Hematopoietic multipotent progenitor cell treated with erythropoietin and hydrocortisone succinate and interleukin-3 and kit ligand, for 17 days (in vitro differentiated cells): ENCODE measurements around the gene CD53.
"Not testable (repeated sequence)": the region's sequence is repeated elsewhere in the genome, so short reads cannot be mapped to it uniquely, and the experiment has no call there.

Experiments used
- DNase-seq: peaks from one replicate; pipeline ENCODE4 v3.0.0-alpha.2; 2015; ENCODE audit warnings: low spot score

Gene CD53

DNA sequence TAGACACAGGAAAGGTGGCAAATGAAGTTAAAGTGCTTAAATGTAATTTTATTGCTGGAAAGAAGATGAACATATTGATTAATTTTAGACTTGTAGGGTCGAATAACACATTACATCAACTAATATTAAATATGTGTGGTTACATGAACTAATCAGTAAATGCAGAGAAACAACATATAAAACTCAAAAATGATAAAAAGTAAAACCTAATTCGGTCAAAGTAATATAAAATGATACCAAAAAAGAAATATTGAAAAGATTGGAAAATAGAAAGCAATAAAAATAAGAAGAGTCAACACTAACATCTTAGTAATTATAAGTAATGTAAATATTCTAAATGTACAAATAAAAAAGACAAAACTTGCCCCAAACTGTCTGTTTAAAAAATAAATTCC, 43.3 kb downstream of the CD53 start:
- DNase-seq: no peak

DNA sequence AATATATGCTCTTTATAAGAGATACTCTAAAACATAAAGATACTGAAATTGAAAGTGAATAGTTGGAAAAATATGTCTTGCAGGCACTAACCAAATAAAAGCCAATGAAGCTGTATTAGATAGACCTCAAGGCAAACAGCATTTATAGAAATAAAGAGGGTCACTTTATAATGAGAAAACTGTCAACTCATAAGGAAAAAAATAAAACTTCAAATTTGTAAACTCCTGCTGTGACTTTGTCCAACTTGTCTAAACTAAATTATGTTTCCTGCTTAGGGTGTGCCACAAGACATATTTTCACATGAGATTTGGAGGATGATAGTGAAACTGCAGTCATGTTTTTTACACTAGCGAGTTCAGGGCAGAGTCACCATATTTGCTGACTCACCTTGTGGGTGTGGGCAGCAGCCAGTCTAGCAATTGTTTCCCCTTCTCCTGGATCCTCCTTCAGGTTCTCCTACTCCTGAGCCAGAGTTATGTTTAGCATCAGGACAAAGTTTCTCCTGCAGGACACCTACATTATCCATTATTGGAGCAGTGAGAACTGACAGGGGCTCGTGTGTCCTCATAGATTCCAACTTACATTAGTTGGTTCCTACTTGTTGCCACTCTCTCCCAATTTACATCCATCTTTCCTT, 43.8 kb downstream of the CD53 start:
- DNase-seq: peak; percentile 77

DNA sequence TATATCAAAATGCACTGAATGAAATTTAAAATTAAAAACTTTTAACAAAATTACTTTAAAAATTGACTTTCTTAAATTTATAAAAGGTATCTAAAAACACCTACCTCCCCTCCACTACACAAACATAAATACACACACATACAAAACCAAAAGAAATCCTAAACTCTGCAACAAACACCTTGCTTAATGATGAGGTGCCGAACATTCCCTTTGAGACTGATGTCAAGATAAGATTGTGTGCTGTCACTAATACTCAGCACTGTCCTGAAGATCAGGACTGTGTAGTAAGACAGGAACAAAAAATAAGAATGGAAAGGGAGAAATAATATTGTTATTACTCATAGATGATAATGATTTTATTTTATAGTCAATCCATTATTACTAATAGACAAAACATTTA, 45.1 kb downstream of the CD53 start:
- DNase-seq: no peak

DNA sequence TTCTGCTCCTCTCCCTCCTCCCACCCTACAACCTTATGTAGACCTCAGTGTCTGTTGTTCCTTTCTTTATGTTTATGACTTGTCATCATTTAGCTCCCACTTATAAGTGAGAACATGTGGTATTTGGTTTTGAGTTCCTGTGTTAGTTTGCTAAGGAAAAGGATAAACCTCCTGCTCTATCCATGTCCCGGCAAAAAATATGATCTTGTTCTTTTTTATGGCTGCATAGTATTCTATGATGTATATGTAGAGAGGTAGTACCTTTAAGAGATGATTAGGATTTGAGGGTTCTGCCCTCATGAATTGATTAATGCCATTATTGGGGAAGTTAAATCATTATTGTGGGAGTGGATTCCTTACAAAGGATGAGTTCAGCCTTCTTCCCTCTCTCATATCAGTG, 49.0 kb downstream of the CD53 start:
- DNase-seq: no peak

DNA sequence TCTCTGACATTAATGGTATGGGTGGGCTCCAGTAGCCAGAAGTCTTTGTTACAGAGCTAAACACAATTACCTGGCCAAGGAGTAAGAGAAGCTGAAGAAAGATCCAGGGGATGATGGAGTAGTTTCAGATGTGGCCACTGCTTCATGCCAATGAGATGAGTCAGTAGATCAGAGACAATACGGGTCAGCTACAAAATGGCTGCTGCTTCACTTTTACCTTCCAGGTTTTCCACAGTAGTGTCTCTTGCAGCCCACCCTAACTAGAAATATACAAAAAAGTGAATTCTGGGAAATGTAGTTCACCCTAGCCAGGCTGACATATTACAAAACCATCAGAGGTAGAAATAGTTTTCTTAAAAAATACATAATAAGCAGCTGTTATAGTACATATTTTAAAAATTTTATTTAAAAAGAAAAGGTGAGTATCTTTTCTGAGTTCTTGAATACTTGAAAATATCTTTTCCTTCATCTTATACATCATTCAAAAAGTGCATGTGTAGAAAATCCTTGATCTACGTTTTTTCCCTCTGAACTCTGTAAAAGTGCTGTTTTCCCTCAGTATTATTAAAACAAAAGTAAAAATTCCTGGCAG, 54.6 kb downstream of the CD53 start:
- no peak for DNase-seq

DNA sequence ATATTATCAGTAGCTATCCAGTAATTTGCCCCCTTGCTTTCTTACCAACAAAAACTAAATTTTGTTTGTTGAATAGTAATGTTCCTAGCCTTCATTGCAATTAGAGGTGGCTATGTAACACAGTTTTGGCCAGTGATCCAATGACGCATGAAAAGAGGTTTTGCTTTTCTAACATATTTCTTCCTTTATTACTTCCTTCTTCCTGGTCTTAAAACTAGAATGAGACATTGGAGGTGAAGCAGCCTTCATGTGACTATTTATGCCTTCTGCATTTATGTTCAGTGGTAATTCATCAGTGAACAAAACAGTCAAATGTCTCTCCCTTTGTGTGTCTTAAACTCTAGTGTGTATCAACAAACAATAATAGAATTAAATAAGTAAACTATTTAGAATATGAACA, 55.2 kb downstream of the CD53 start:
- DNase-seq: no peak

DNA sequence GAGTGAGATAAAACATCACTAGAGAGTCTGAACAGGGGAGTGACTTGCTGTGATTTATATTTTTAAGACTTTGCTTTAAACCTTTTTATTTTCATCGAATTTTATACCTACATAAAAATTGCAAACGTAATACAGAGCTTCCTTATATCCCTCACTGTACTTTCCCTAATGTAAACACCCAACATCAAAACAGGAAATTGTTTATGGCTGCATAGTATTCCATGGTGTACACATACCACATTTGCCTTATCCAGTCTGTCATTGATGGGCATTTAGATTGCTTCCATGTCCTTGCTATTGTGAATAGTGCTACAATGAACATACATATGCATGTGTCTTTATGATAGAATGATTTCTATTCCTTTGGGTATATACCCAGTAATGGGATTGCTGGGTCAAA, 56.0 kb downstream of the CD53 start:
- DNase-seq: no peak

DNA sequence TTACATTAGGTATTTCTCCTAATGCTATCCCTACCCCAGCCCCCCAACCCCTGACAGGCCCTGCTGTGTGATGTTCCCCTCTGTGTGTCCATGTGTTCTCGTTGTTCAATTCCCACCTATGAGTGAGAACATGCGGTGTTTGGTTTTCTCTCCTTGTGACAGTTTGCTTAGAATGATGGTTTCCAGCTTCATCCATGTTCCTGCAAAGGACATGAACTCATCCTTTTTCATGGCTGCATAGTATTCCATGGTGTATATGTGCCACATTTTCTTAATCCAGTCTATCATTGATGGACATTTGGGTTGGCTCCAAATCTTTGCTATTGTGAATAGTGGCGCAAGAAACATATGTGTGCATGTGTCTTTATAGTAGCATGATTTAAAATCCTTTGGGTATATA, 58.1 kb downstream of the CD53 start:
- DNase-seq: not testable (repeated sequence)

DNA sequence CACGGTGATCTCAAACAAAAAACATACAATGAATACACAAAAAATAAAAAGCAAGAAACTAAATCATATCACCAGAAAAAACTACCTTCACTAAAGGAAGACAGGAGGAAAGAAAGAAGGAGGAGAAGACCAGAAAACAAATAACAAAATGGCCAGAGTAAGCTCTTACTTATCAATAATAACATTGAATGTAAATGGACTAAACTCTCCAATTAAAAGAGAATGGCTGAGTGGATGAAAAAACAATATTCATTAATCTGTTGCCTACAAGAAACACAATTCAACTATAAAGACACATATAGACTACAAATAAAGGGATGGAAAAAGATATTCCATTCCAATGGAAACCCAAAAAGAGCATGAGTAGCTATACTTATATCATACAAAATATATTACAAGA, 63.6 kb downstream of the CD53 start:
- no peak for DNase-seq

DNA sequence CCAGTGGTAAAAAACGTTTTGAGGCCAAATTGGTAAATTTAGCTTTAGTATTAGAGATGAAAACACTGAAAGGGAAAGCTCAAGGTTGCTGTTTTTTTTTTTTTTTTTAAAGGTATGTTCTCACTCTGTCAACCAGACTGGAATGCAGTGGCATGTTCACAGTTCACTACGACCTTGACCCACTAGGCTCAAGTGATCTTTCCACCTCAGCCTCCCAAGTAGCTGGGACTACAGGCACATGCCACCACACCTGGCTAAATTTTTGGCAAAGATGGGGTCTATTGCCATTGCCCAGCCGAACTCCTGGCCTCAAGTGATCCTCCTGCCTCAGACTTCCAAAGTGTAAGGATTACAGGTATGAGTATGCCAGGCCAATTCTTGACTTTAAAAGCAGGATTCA, 71.9 kb downstream of the CD53 start:
- DNase-seq: no peak

DNA sequence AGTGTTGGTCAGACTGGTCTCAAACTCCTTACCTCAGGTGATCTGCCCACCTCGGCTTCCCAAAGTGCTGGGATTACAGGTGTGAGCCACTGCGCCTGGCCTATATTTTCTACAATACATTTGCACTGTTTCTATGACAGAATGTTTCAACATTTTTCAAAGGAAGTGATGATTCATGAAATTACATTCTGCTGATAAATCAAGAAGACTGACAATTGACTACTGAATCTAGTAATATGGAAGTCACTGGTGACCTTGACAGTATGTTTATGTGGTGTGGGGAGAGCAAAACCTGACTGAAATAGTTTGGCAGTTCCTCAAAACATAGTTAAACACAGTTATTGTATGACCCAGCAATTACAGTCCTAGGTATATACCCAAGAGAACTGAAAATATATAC, 72.7 kb downstream of the CD53 start:
- no peak for DNase-seq

DNA sequence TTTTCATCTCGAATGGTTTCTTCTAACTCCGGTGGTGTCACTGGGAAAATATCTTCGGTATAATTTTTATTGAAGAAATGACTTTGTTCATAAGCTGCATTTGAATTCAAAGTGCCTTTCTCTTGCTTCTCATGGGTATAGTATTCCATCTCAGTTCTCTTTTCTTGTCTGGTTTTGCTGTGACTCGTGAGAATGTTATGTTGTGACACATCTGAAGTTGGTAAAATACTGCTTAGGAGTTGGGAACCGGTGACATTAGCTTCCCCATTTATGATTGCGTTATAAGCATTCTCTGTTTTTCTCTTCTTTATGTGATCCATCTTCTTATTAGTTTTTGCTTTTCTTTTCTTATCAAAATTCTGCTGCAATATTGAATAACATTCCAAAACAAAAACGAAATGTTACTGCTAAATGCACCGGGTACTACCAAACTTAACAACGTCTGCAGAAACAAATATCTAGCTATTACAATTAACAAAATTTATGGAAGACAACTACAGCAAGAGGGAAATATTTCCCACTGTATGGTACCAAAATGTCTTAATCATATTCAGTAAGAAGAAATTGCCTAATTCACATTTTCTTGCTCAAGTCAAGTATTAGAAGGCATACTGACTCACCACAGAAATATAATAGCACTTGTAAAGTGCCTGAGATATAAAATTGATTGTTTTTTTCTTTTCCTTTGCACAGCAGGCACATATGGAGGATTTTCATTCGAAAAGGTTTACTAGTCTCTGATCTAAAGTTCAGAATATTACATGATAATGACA, 75.3 kb downstream of the CD53 start:
- DNase-seq: no peak
